ENCODE results near the gene ROCK2. TPM values are rescaled to one million over a fixed set of nuclear protein-coding genes. Genes with fewer than 3 reads are reported as not detected.

ROCK2 gene
- total and polyA plus RNA-seq, 9 of the 15 experiments (the other 6 are each of a cell fraction or from before 2014, with no cell fraction given) = 4.9 to 30.6 (median 14.3) TPM

GRCh38 chr2:11344956-11345677 is 681 bp upstream of the ROCK2 start (continued):
- TF ChIP-seq E4F1 (CRISPR knock-in tag; IDR thresholded peaks at IDR 0.05; ENCODE audit: borderline replicate concordance) (no peak), CEBPG (CRISPR knock-in tag; IDR thresholded peaks at IDR 0.05) (no peak), CEBPG (tag; conservative IDR thresholded peaks at IDR 0.05 in 1 of 2, IDR thresholded peaks at IDR 0.05 in 1 of 2) (no peak), YY1 (IDR thresholded peaks at IDR 0.05; ENCODE audit: borderline replicate concordance in 1 of 3, control insufficient read depth in 1 of 3, extremely low read depth in 1 of 3, insufficient read depth in 3 of 3, insufficient read length in 1 of 3, insufficient replicate concordance in 2 of 3, low read depth in 1 of 3, low read length in 2 of 3) (no peak), ID3 (CRISPR knock-in tag; IDR thresholded peaks at IDR 0.05) (no peak), ID3 (tag; IDR thresholded peaks at IDR 0.05) (0 out of 2 replicates have a peak, but pooled peaks have one; percentile 39), HNRNPL (IDR thresholded peaks at IDR 0.05; ENCODE audit: low read depth, low read length) (no peak), ZEB2 (IDR thresholded peaks at IDR 0.05) (no peak), FOXJ2 (tag; IDR thresholded peaks at IDR 0.05) (no peak), MEF2D (tag; conservative IDR thresholded peaks at IDR 0.05; ENCODE audit: low read depth) (no peak), ZNF280B (CRISPR knock-in tag; IDR thresholded peaks at IDR 0.05) (no peak), HINFP (tag; conservative IDR thresholded peaks at IDR 0.05; ENCODE audit: low read depth) (no peak), SRSF9 (IDR thresholded peaks at IDR 0.05; ENCODE audit: borderline replicate concordance, low read depth, low read length) (no peak), ELK3 (CRISPR knock-in tag; IDR thresholded peaks at IDR 0.05) (no peak), PTBP1 (IDR thresholded peaks at IDR 0.05; ENCODE audit: low read depth, low read length) (peak; percentile 94)
